Measurements from ENCODE around the gene PRRC2B.
"Not testable (repeated sequence)": the region's sequence is repeated elsewhere in the genome, so short reads cannot be mapped to it uniquely, and the experiment has no call there.

Gene PRRC2B

GRCh38 chr9:131472085-131472484 lies 78.2 kb downstream of the PRRC2B start:
- not testable (repeated sequence) for DNase-seq (ENCODE audit: low read depth)

GRCh38 chr9:131473198-131473885 lies 79.5 kb downstream of the PRRC2B start:
- DNase-seq (ENCODE audit: low read depth), result no peak

GRCh38 chr9:131473891-131474290 lies 80.0 kb downstream of the PRRC2B start:
- DNase-seq (ENCODE audit: low read depth), result no peak

GRCh38 chr9:131474711-131475110 lies 80.8 kb downstream of the PRRC2B start:
- no peak for DNase-seq (ENCODE audit: low read depth)

- DNase-seq (ENCODE audit: low read depth), result no peak
Measured at GRCh38 chr9:131475111-131475955, 81.4 kb downstream of the PRRC2B start.

- DNase-seq (ENCODE audit: low read depth), result no peak
Measured at GRCh38 chr9:131475956-131476776, 82.3 kb downstream of the PRRC2B start.

GRCh38 chr9:131476777-131477345 lies 83.0 kb downstream of the PRRC2B start:
- no peak for DNase-seq (ENCODE audit: low read depth)

- no peak for DNase-seq (ENCODE audit: low read depth)
Measured at GRCh38 chr9:131477367-131477766, 83.5 kb downstream of the PRRC2B start.

- DNase-seq (ENCODE audit: low read depth), result no peak
Measured at GRCh38 chr9:131477816-131478419, 84.0 kb downstream of the PRRC2B start.

- DNase-seq (ENCODE audit: low read depth), result peak; percentile 41
Measured at GRCh38 chr9:131478421-131478868, 84.6 kb downstream of the PRRC2B start.

- no peak for DNase-seq (ENCODE audit: low read depth)
Measured at GRCh38 chr9:131478911-131479310, 85.0 kb downstream of the PRRC2B start.

GRCh38 chr9:131480258-131480657 lies 86.4 kb downstream of the PRRC2B start:
- DNase-seq (ENCODE audit: low read depth), result no peak

- no peak for DNase-seq (ENCODE audit: low read depth)
Measured at GRCh38 chr9:131481441-131482342, 87.8 kb downstream of the PRRC2B start.

- no peak for DNase-seq (ENCODE audit: low read depth)
Measured at GRCh38 chr9:131482343-131483006, 88.6 kb downstream of the PRRC2B start.

- DNase-seq (ENCODE audit: low read depth), result no peak
Measured at GRCh38 chr9:131483319-131484050, 89.6 kb downstream of the PRRC2B start.

GRCh38 chr9:131484051-131484445 lies 90.2 kb downstream of the PRRC2B start:
- no peak for DNase-seq (ENCODE audit: low read depth)

- no peak for DNase-seq (ENCODE audit: low read depth)
Measured at GRCh38 chr9:131484560-131485185, 90.8 kb downstream of the PRRC2B start.

- no peak for DNase-seq (ENCODE audit: low read depth)
Measured at GRCh38 chr9:131485206-131485605, 91.3 kb downstream of the PRRC2B start.

Data from activated T-helper 9 cell treated with anti-CD3 and anti-CD28 coated beads, Interleukin-2, amount 50 U/mL, for 16 hours (primary cell).